Measurements from ENCODE around the gene OR11A1. TPM values are rescaled to one million over a fixed set of nuclear protein-coding genes. Genes with fewer than 3 reads are reported as not detected.

OR11A1 gene
- total RNA-seq, 5 donors from 2014 or later (not counting 1 experiment from before 2014, with no cell fraction given), result not detected

GRCh38 chr6:29466241-29466640 lies 9.4 kb upstream of the OR11A1 start:
- Mint-ChIP-seq H3K27ac (no peak overlapping the region), H3K9me3 (no peaks in the 10 kb centered on the region), H3K4me3 (no peak overlapping the region), H3K27me3 (peaks cover 34% of the 10 kb centered on the region in 2 donors), H3K36me3 (no peaks in the 10 kb centered on the region), H3K4me1 (peaks cover 0 to 1% (median 0%) of the 10 kb centered on the region in 3 donors)
- WGBS (ENCODE audit: insufficient coverage), result 100% methylated on average over 2 of the region's 6 CpGs
- Histone ChIP-seq H3K27ac (ENCODE audit: low read length) (no peak overlapping the region), H3K4me3 (ENCODE audit: control insufficient read depth in 1 of 2, extremely low read depth in 1 of 2, low read length in 1 of 2) (no peak overlapping the region), H3K36me3 (ENCODE audit: control insufficient read depth in 2 of 2, extremely low read depth in 1 of 2, insufficient read depth in 1 of 2, low read length in 1 of 2) (no peaks in the 10 kb centered on the region), H3K9me3 (no peaks in the 10 kb centered on the region), H3K4me1 (ENCODE audit: control insufficient read depth in 1 of 2, extremely low read depth in 1 of 2, insufficient read depth in 2 of 2, low read length in 2 of 2) (no peaks in the 10 kb centered on the region), H3K27me3 (replicated peaks in 1 of 2; ENCODE audit: control insufficient read depth in 2 of 2, extremely low read depth in 1 of 2, insufficient read depth in 2 of 2, low read length in 1 of 2) (peaks cover 0 to 17% of the 10 kb centered on the region in 2 experiments)
- POLR2A ChIA-PET, result no interaction called here
- ATAC-seq (replicated peaks in 1 of 4) (no peak), DNase-seq (no peak)
- CTCF ChIA-PET, result no interaction called here

GRCh38 chr6:29465801-29466200 lies 8.9 kb upstream of the OR11A1 start:
- Mint-ChIP-seq H3K27me3 (peaks cover 33 to 34% of the 10 kb centered on the region in 2 donors), H3K4me3 (no peak overlapping the region), H3K9me3 (no peaks in the 10 kb centered on the region), H3K4me1 (peaks cover 0 to 1% (median 0%) of the 10 kb centered on the region in 3 donors), H3K36me3 (no peaks in the 10 kb centered on the region), H3K27ac (no peak overlapping the region)
- Histone ChIP-seq H3K27ac (ENCODE audit: low read length) (no peak overlapping the region), H3K9me3 (no peaks in the 10 kb centered on the region), H3K27me3 (replicated peaks in 1 of 2; ENCODE audit: control insufficient read depth in 2 of 2, extremely low read depth in 1 of 2, insufficient read depth in 2 of 2, low read length in 1 of 2) (peaks cover 0 to 17% of the 10 kb centered on the region in 2 experiments), H3K4me3 (ENCODE audit: control insufficient read depth in 1 of 2, extremely low read depth in 1 of 2, low read length in 1 of 2) (no peak overlapping the region), H3K36me3 (ENCODE audit: control insufficient read depth in 2 of 2, extremely low read depth in 1 of 2, insufficient read depth in 1 of 2, low read length in 1 of 2) (no peaks in the 10 kb centered on the region), H3K4me1 (ENCODE audit: control insufficient read depth in 1 of 2, extremely low read depth in 1 of 2, insufficient read depth in 2 of 2, low read length in 2 of 2) (no peaks in the 10 kb centered on the region)
- POLR2A ChIA-PET, result no interaction called here
- no peak for ATAC-seq (replicated peaks in 1 of 4)
- DNase-seq, result no peak
- WGBS (ENCODE audit: insufficient coverage), result no CpG with 5 or more reads among the region's 2 CpGs
- CTCF ChIA-PET, result no interaction called here

GRCh38 chr6:29465279-29465678 lies 8.4 kb upstream of the OR11A1 start:
- H3K36me3 ChIP-seq (ENCODE audit: control insufficient read depth in 2 of 2, extremely low read depth in 1 of 2, insufficient read depth in 1 of 2, low read length in 1 of 2), result no peaks in the 10 kb centered on the region
- Mint-ChIP-seq H3K9me3 (no peaks in the 10 kb centered on the region), H3K4me1 (peaks cover 0 to 1% (median 0%) of the 10 kb centered on the region in 3 donors), H3K27ac (no peak overlapping the region), H3K4me3 (no peak overlapping the region), H3K27me3 (peaks cover 29 to 34% of the 10 kb centered on the region in 2 donors), H3K36me3 (no peaks in the 10 kb centered on the region)
- POLR2A ChIA-PET, result no interaction called here
- no CpG with 5 or more reads among the region's 2 CpGs for WGBS (ENCODE audit: insufficient coverage)
- CTCF ChIA-PET, result no interaction called here
- no peak overlapping the region for H3K4me3 ChIP-seq (ENCODE audit: control insufficient read depth in 1 of 2, extremely low read depth in 1 of 2, low read length in 1 of 2)
- H3K4me1 ChIP-seq (ENCODE audit: control insufficient read depth in 1 of 2, extremely low read depth in 1 of 2, insufficient read depth in 2 of 2, low read length in 2 of 2), result no peaks in the 10 kb centered on the region
- no peaks in the 10 kb centered on the region for H3K9me3 ChIP-seq
- H3K27me3 ChIP-seq (replicated peaks in 1 of 2; ENCODE audit: control insufficient read depth in 2 of 2, extremely low read depth in 1 of 2, insufficient read depth in 2 of 2, low read length in 1 of 2), result peaks cover 0 to 17% of the 10 kb centered on the region in 2 experiments
- ATAC-seq (replicated peaks in 1 of 4) (no peak), DNase-seq (no peak)
- H3K27ac ChIP-seq (ENCODE audit: low read length), result no peak overlapping the region

GRCh38 chr6:29462022-29462421 lies 5.2 kb upstream of the OR11A1 start:
- Histone ChIP-seq H3K27ac (ENCODE audit: low read length) (no peak overlapping the region), H3K36me3 (ENCODE audit: control insufficient read depth in 2 of 2, extremely low read depth in 1 of 2, insufficient read depth in 1 of 2, low read length in 1 of 2) (no peaks in the 10 kb centered on the region), H3K4me3 (ENCODE audit: control insufficient read depth in 1 of 2, extremely low read depth in 1 of 2, low read length in 1 of 2) (no peak overlapping the region), H3K27me3 (replicated peaks in 1 of 2; ENCODE audit: control insufficient read depth in 2 of 2, extremely low read depth in 1 of 2, insufficient read depth in 2 of 2, low read length in 1 of 2) (peaks cover 0 to 11% of the 10 kb centered on the region in 2 experiments), H3K4me1 (ENCODE audit: control insufficient read depth in 1 of 2, extremely low read depth in 1 of 2, insufficient read depth in 2 of 2, low read length in 2 of 2) (no peaks in the 10 kb centered on the region), H3K9me3 (no peaks in the 10 kb centered on the region)
- CTCF ChIA-PET, result no interaction called here
- POLR2A ChIA-PET, result no interaction called here
- Mint-ChIP-seq H3K27me3 (peaks cover 24 to 28% of the 10 kb centered on the region in 2 donors), H3K4me1 (peaks cover 0 to 1% (median 0%) of the 10 kb centered on the region in 3 donors), H3K4me3 (no peak overlapping the region), H3K27ac (no peak overlapping the region), H3K36me3 (no peaks in the 10 kb centered on the region), H3K9me3 (no peaks in the 10 kb centered on the region)
- no peak for DNase-seq
- WGBS (ENCODE audit: insufficient coverage), result 75% methylated on average over 5 of the region's 6 CpGs
- ATAC-seq (replicated peaks in 1 of 4), result no peak

- peaks cover 0 to 11% of the 10 kb centered on the region in 2 experiments for H3K27me3 ChIP-seq (replicated peaks in 1 of 2; ENCODE audit: control insufficient read depth in 2 of 2, extremely low read depth in 1 of 2, insufficient read depth in 2 of 2, low read length in 1 of 2)
- Mint-ChIP-seq H3K4me1 (no peaks in the 10 kb centered on the region), H3K4me3 (no peak overlapping the region), H3K9me3 (no peaks in the 10 kb centered on the region), H3K36me3 (no peaks in the 10 kb centered on the region), H3K27me3 (peaks cover 23 to 28% of the 10 kb centered on the region in 2 donors), H3K27ac (no peak overlapping the region)
- ChIA-PET POLR2A (no interaction called here), CTCF (no interaction called here)
- H3K36me3 ChIP-seq (ENCODE audit: control insufficient read depth in 2 of 2, extremely low read depth in 1 of 2, insufficient read depth in 1 of 2, low read length in 1 of 2), result no peaks in the 10 kb centered on the region
- DNase-seq (no peak), ATAC-seq (replicated peaks in 1 of 4) (no peak)
- no peak overlapping the region for H3K4me3 ChIP-seq (ENCODE audit: control insufficient read depth in 1 of 2, extremely low read depth in 1 of 2, low read length in 1 of 2)
- WGBS (ENCODE audit: insufficient coverage), result 100% methylated on average over 1 of the region's 5 CpGs
- H3K4me1 ChIP-seq (ENCODE audit: control insufficient read depth in 1 of 2, extremely low read depth in 1 of 2, insufficient read depth in 2 of 2, low read length in 2 of 2), result no peaks in the 10 kb centered on the region
- no peaks in the 10 kb centered on the region for H3K9me3 ChIP-seq
- H3K27ac ChIP-seq (ENCODE audit: low read length), result no peak overlapping the region
Measured at GRCh38 chr6:29461021-29461814, 4.3 kb upstream of the OR11A1 start.

- H3K27me3 ChIP-seq (replicated peaks in 1 of 2; ENCODE audit: control insufficient read depth in 2 of 2, extremely low read depth in 1 of 2, insufficient read depth in 2 of 2, low read length in 1 of 2), result peaks cover 0 to 15% of the 10 kb centered on the region in 2 experiments
- DNase-seq (no peak), ATAC-seq (replicated peaks in 1 of 4) (no peak)
- ChIA-PET POLR2A (no interaction called here), CTCF (no interaction called here)
- Mint-ChIP-seq H3K27ac (no peak overlapping the region), H3K4me1 (no peaks in the 10 kb centered on the region), H3K4me3 (no peak overlapping the region), H3K27me3 (peaks cover 45 to 48% of the 10 kb centered on the region in 2 donors), H3K9me3 (peaks cover 0 to 4% (median 2%) of the 10 kb centered on the region in 3 donors), H3K36me3 (no peaks in the 10 kb centered on the region)
- H3K4me1 ChIP-seq (ENCODE audit: control insufficient read depth in 1 of 2, extremely low read depth in 1 of 2, insufficient read depth in 2 of 2, low read length in 2 of 2), result no peaks in the 10 kb centered on the region
- no CpG with 5 or more reads among the region's 3 CpGs for WGBS (ENCODE audit: insufficient coverage)
- no peak overlapping the region for H3K27ac ChIP-seq (ENCODE audit: low read length)
- no peak overlapping the region for H3K4me3 ChIP-seq (ENCODE audit: control insufficient read depth in 1 of 2, extremely low read depth in 1 of 2, low read length in 1 of 2)
- H3K36me3 ChIP-seq (ENCODE audit: control insufficient read depth in 2 of 2, extremely low read depth in 1 of 2, insufficient read depth in 1 of 2, low read length in 1 of 2), result no peaks in the 10 kb centered on the region
- H3K9me3 ChIP-seq, result no peaks in the 10 kb centered on the region
Measured at GRCh38 chr6:29451471-29452193, 5.2 kb downstream of the OR11A1 start.
